ENCODE results near the gene ATG2B.

GRCh38 chr14:96271421-96271762 is 91.7 kb downstream of the ATG2B start:
- no peak for TF ChIP-seq CTCF (IDR thresholded peaks at IDR 0.05)
- no peak for TF ChIP-seq POLR2A (IDR thresholded peaks at IDR 0.05)
- TF ChIP-seq POLR2AphosphoS5 (IDR thresholded peaks at IDR 0.05) = no peak
